HG02938 (cell line): ENCODE results near the gene HLCS.

Experiments used
- ATAC-seq: cut with Tn5 transposase; IDR thresholded peaks from one replicate; pipeline ENCODE4 v1.9.1; 2021; ENCODE audit warnings: mild to moderate bottlenecking, moderate library complexity; ENCODE audit not compliant: unreplicated experiment

HLCS gene

DNA sequence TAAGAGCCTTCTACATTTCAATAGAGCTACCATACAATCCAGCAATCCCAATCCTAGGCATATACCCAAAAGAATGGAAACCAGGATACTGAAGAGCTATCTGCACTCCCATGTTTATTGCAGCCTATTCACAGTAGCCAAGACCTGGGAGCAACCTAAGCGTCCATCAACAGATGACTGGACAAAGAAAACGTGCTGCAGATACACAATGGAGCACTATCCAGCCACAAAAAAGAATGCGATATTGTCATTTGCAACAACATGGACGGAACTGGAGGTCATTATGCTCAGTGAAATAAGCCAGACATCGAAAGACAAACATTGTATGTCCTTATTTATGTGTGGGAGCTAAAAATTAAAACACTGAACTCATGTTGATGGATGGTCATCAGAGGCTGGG, 115.3 kb downstream of the HLCS start:
- no peak for ATAC-seq

DNA sequence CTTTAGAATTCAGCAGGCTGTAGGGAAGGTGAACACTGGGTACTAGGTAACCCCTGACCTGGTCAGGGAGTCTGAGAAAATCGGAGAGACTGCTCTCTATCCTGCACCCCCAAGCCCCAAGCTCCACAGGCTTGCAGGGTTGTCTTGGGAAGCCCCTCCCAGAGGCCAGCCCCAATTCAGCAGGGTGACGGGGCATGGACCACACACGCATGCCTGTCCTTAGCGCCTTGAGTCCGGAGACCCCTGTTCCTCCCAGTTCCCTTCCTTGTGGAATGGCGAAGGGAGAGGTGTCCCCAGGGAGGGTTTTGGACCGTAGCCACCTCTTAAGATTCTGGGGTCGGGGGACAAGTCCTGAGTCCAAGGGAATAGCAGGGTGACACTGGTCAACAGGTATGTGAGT, 116.1 kb downstream of the HLCS start:
- ATAC-seq: no peak

DNA sequence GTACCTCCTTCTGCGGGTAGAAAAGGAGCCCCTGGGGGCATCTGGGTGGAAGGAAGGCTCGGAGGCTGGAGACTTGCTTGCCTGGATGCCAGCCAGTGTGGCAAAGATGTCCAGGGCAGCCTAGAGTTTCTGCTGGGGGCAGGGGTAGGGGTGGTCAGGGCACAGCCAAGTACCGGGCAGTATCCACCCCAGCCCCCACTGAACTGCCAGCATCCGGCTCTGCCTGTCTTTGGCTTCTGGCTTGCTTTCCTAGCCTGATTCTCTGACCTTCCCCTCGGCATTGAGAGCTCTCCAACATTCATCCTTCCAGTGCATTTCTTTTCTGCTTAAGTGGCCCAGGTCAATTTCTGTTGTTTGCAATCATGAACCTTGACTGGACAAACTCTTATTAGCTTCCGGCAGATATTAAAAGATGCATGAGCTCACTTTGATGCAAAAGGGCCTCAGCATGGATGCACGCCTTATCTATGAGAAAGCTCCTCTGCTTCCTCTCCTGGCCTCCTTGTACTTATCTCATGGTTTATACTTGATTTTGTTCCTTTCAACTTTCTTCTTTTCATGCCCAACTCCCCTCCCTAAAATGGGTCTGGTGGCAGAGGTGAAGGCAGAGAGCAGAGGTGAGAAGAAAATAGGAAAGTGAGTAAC, 116.9 kb downstream of the HLCS start:
- ATAC-seq: no peak

DNA sequence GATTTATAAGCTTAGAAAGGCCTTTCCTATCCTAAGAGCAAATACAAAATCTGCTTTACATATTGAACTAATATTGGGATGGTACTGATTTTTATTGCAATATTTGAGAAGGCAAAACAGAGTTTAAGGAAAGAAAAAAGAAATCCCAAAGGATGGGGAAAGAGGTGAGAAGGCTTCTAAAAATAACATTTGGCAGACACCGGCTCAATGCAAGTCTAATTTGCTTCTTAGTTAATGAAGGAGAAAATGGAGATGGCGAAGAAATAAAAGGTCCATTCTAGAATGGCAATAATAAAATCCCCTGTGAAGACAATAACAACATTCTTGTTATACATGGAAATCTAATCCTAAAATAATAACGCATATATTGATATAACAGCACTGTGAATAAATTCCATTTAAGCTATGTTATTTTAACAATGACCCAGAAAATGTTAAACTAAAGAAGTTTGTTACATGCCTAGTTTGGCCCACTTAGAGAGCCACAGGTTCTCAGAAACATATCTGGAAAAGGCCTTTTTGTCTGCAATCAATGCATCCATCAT, 117.7 kb downstream of the HLCS start:
- no peak for ATAC-seq

DNA sequence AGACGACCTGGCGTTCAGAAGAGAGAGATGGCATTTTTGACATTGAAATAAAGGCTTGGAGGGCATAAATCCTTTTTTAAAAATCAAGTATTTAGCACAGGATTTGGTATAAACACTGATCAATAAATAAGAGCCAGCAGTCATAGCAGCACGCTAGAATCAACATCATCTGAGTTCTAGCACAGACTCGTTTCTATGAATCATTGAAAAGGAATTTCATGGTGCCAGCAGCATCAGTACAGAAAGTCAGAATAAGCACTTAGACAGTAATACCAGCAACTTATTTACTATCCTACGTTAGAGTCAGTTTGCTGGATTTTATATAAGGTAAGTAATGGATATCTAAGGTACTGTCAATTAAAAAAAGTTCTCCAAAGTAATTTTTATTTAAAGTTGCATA, 119.3 kb downstream of the HLCS start:
- ATAC-seq: no peak

DNA sequence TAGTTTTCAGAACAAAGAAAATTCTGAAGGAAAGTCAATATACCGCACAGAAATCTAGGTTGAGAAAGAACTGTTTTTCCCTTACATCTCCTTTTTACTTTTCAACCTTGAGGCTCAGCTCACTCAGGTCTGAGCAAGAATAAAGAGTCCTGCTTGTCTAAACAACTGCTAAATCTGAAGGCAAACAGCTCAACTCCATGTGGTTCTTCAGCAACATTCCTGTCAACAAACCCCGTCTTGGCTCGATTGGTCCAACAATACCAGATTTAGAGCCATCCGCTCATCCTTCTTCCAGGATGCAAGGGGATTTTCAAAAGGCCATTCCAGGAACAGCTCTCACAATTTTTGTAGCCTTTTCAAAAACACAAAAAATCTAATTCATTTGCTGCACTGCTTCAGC, 119.8 kb downstream of the HLCS start:
- ATAC-seq: no peak

DNA sequence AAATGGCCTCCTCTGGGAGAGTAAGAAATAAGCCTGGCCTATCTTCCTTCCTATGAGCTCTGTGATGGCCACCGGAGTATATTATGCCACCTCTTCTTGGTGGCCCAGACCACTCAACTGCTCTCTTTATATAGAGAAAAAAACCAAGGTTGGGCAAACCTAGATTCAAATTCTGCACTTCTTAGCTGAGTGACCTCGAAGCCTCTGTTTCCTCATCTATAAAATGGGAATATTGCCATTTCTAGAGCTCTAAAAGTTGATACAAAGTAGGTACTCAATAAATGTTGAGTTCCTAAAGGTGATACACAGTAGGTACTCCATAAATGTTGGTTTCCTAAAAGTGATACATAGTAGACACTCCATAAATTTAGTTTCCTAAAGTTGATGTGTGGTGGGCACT, 120.7 kb downstream of the HLCS start:
- no peak for ATAC-seq

DNA sequence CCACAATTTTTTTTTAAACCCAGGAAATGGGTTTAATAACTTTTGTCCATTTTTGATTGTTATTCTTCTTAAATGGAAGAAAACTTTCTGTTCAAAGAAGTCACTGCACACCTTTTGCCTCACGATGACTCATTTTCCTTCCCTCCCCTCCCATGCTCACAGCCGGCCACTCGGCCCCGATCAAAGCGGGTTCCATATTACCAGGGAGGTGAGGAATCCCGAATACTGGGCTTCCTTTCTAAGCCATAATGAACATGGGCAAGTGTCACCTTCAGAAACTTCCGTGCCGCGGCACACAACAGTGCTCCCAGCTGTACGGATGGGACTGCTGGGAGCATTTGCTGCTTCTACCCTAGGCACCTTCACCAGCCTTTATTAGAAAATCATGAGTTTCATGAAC, 121.4 kb downstream of the HLCS start:
- ATAC-seq: no peak

DNA sequence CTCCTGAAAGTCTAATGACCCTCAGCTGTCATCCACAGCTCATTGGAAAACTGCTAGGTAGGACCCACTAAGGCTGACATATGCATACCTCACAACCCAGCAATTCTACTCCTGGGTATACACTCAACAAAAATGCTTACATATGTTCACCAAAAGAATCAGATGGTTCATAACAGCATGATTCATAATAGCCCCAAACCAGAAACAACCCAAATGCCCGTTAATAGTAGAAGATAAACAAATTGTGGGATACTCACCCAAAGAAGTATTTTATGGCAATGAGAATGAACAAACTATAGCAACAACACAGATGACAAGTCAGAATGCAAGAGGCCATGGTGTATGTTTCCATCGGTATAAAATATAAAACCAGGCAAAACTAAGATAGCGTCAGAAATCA, 124.6 kb downstream of the HLCS start:
- ATAC-seq: no peak

DNA sequence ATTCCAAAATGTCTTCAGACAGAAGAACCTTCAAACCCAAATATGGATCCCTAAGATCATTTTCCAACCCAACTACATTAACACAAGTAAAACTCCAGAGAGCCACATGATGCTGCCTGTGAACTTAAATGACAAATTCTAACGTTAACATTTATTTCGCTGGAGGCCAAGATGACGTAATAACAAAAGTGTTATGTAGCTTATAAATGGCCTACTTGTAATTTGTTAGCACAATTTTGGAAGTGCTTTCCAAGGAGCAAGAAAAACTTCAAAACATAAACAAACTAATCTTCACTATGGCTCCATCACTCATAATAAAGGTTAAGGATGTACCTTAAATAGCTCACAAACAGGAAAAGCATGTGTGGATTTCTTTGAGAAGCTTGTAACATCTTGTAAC, 126.7 kb downstream of the HLCS start:
- no peak for ATAC-seq

DNA sequence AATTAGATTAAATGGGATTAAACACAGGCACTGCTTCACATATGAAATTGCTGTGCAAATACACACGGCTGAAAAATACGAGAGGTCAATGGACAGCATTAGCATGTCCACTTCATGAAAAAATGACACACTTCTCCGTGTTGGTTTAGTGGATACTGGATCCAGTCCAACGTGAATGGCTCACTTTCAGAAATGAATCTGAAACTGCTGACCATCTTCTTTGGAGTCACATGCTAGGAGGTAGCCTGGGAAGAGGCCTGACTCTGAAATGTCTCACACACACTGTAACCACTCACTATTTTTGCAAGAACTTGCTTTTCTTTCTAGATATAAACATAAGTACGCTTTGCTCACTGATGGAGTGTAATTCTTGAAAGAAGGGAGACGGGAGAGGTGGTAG, 127.3 kb downstream of the HLCS start:
- ATAC-seq: no peak

DNA sequence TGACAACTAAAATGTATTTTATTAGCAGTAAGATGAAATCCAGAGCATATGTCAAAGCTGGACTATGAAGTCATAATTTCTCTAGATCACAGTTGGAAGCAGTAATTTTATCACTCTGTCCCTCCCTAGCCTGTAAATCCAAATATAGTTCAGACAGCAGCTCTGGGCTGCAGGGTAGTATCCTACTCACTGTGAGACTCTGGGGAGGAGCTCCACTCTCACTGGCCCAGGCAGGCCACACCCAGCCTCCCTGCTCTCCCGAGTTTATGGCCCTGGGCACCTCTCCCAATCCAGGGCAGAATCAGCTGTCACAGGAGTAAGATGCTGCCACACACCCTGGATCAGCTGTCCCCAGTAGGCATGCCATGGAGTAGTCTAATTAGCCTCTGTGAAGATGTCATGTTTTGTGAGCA, 131.1 kb downstream of the HLCS start:
- ATAC-seq: no peak

DNA sequence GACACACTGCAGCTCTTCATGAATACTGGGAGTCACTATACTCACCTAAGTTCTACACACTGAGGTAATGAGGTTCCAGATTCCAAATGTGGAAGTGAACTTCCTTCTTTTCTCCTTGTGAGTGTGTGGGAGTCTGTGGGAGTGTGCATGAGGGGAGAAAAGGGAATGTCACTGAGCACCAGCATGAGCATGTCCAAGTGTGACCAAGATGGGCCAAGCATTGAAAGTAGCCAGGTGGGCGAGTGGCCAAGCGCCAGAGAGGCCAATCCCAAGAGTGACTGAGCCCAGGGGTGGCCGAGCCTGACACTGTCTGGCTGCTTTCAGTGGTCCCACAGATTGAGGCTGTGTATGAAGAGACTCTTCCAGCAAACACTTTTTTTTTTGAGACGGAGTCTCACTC, 132.3 kb downstream of the HLCS start:
- ATAC-seq: no peak

DNA sequence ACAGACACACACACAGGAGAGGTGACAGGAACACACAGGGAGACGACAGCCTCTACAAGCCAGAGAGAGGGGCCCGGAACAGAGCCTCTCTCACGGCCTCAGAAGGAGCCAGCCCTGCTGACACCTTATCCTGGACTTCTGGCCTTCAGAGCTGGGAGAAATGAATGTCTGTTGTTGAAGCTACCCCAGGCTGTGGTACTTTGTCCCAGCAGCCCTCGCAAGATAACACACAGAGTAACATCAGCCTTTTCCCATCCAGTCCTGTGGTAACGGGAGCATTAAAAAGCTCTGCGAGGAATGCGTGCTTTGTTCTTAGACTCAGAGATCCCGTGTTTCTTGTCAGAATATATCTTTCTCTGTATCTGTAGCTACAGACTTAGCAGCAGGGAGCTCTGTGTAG, 136.4 kb downstream of the HLCS start:
- ATAC-seq: no peak

DNA sequence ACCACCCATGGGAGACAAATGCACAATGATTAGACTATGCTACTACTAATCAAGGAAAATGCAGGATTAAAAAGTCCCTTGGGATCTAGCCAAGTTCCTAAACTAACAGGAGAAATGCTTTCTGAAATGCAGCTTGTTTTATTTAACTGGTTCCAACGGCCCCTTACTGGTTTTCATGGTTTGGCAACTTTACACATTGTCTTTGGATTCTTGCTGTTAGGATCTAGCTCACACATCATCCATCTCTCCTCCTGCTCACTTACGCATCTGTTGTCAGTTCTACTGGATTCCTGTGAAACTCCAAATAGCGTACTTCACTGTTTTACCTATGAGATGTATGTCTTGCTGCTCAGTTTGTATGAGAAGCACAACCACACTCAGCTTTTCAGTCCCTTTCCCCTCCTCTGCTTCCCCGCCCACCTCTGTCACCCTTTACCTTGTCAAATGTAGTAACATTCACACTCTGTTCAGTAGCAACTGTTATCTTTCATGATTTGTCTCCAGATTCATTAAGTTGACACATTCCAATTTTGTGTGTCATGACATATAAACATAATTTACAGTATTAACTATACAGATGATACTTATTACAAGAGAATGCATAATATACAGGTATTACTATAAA, 137.5 kb downstream of the HLCS start:
- no peak for ATAC-seq

DNA sequence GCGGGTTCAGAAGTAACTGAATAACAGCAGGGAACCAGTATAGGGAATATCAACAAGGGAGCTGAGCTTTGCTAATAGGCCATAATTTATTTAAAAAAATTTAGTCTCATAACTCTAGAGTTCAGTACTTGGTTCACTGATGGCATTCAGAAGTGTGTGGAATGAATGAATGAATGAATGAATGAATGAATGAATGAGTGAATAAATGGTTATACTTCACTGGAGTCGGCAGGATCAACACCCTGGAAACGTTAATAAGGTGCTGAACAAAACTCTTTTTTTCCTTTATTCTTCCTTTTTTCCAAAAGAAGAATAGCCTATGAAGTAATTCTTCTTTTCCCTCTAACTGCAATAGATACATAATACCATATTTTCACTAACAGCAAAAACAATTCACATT, 138.3 kb downstream of the HLCS start:
- no peak for ATAC-seq

DNA sequence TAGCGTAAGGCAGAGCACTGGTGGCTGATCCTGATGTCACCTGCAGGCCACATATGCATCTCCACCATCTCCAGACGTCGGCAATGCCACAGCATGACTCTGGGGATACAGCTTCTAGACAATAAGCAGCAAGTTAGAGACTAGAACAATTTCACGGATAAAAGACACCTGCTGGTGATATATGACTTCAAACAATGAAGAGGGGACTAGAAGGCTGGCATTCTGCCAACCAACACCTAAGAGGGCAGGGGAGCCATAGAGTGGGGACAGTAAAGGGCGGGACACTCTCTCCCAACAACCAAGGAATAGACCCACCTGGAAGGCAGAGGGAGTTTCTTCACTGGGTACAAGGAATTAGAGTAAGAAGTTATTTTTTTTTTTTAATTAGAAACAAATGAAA, 140.8 kb downstream of the HLCS start:
- no peak for ATAC-seq

DNA sequence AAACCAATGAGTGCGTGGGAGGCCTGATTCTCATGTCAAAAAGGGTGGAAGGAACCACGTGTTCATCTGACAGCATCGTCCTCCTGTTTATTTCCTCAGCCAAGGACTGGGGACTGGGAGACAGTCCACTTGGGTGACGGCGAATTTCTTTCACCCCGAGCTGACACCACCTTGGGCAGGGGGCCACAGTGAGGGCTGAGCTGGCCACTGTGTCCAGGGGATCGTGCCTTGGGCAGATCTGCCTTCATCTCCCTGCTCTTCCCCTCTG, 145.5 kb downstream of the HLCS start:
- ATAC-seq: no peak

DNA sequence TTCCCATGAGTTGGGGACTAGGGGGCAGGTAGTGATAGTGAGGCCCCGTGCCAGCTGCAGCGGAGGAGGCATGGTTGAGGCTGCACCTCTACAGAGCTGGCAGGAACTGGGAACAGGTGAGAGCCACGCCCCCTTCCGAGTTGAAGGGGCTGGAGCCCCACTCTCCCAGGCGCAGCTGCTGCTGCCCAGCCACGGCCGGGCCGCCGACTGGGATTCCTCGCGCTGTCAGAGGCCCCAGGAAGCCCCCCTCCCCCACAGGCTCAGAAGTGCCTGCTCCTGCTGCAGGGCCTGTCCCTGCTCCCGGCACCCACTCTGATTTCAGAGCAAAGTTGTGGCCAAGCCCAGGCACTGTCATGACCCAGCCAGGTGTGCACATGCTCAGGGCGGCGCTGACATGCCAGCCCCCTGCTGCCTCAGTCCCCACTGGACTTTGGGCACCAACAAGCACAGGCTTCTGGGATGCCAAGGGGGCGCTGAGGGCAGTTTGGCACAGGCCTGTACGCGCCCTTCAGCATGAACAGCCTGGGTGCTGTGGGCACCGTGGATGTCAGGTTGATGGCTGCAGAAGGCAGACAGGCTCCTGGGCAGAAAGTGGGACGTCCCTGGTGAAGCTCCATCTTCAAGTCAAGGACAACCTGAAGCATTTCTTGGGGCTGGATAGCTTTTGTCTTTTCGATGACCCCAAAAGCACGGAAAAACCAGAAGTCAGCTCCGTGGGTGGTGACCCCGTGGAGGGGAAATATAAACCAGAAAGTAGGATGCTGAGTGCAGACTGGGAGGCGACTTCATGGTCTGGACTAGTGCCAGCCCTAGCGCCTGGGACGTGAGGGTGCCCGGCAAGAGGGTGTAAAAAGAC, 146.1 kb downstream of the HLCS start:
- no peak for ATAC-seq

DNA sequence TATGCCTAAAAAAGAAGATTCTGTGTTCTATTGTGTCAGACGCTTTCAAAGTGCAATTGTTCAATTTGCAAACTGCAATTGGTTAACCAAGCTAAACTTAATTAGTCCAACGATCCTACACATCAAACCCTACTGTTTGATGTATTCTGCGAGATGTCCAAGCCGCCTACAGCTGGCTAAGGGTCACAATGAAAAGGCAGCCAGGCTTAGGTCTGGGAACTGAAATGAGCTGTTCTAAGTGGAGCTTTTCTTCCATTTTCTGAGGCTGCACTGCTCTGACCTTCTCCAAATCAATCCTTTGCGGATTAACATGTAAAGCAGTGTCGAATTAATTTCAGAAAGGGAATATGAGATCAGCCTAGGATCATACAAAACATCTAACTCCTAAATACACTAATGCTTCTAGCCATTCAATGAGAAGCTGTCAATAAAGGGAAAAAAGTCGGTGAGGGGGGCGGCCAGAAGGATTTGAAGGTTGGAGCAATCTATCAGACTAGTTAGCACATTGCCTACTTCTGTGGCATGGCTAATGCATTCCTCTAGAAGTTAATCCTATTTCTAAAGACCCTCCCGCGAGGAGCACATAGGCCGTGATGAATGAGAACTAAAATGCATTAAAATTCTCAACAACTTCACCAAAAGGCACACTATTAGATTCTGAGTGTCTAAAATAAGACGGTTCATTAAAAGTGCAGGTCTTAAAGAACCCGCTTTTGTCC, 148.6 kb downstream of the HLCS start:
- no peak for ATAC-seq

DNA sequence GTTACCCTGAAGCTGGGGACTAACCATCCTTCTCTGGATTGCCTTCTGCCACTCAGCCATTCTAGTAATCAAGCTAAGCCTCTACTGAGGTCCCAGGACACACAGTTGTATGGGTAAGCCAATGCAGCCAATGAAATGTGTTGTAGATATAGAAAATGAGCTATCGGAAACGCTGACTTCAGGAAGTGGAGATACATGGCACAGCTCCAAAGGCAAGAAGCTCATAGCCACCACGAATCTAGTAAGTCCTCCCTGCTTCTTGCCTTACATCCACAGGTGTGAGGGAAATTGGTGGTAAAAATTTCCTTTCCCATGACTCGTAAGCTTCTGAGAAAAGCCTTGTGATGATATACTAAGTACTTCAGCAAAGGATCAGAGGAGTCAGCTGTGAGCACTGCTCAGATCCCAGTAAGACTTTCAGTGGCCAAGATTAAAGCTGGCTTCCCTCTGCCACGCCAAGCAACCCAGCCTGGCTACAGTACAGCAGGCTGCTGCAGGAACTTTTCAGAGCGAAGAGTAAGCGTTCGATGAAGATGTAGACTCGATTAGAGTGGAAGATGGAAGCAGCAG, 149.8 kb downstream of the HLCS start:
- ATAC-seq: no peak
